Activated effector memory CD4-positive, alpha-beta T cell treated with anti-CD3 and anti-CD28 coated beads, Interleukin-2, amount 50 U/mL, for 16 hours (primary cell): ENCODE measurements around the gene SRGAP1.
"Not testable (repeated sequence)": the region's sequence is repeated elsewhere in the genome, so short reads cannot be mapped to it uniquely, and the experiment has no call there.

ENCODE experiments used
- DNase-seq: peaks from one replicate; pipeline ENCODE4 v3.0.0-alpha.2; 2020

Gene SRGAP1

DNA sequence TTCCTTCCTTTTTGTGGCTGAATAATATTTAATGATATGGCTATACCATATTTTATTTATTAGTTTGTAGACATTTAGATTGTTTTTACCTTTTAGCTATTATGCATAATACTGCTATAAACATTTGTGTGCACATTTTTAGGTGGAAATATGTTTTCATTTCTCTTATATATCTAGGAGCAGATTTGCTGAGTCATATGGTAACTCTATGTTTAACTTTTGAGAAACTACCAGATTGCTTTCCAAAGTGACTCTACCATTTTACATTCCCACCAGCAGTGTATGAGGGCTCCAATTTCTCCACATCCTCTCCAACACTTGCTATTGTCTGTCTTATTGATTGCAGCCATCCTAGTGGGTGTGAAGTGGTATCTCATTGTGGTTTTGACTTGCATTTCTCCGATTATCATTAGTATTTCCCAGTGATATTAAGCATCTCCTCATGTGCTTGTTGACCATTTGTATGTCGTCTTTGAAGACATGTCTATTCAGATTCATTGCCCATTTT, 217.4 kb downstream of the SRGAP1 start:
- DNase-seq, result no peak

GRCh38 chr12:64063121-64063520, 218.6 kb downstream of the SRGAP1 start:
- no peak for DNase-seq

DNA sequence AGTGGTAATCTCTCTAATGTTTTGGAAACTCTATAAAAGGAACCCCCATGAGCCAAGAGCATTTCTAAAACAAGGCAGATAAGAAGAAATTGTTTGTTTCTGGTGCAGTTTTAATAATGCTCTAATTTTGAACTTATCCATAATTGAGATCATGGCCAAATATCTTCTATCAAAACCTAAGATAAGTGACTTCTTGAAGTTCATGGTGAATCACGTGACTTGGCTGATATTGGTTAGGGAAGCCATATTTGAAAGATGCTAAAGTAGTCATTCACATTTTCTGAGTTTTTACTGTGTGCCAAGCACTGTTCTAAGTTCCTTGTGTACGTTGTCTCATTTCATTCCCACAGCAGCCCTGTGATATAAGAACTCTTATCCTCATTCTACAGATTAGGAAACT, 219.7 kb downstream of the SRGAP1 start:
- no peak for DNase-seq

DNA sequence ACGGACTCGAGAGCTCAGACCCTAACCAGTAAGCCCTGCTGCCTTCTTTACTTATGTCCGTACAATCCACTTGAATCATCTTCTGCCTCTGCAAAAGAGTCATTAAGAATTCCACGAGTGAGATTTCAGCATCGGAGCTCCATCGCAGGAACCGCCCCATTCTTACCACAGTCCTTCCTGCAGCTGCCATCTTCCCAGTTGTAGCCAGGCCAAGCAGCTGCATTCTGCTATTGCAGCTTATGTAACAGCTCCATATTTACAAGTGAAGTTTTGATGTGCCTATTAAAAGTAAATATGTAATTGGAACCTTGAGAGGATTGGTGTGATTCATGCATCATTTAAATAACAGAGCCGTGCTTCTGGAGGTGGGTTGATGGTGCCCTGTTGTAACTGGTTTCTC, 220.2 kb downstream of the SRGAP1 start:
- DNase-seq, result no peak

DNA sequence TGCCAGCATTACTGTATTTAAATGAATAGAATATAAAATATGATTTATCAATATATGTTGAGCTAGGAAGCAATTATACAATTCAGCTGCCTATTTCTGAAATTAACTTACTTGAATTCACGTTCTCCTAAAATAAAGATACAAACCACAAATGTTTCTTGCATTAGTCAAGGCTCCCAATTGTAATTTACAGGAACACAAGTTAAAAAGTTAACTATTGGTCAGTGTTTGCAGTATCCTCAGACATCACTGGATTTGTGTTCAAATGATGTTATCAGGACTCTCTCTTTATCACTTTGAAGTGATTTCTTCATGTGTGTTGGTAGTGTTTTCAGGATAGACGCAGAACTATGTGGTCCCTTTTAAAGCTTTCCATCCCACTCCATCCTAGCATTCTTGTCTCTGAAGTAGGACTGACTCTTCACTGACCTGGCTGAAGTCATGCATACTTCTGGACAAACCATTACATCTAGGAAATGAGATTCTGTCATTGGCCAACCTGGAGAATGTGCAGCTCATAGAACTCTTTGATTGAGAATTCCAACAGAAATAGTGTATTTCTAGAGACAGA, 221.5 kb downstream of the SRGAP1 start:
- no peak for DNase-seq

GRCh38 chr12:64066776-64067175, 222.3 kb downstream of the SRGAP1 start:
- no peak for DNase-seq

- no peak for DNase-seq
Measured at GRCh38 chr12:64070454-64070853, 226.0 kb downstream of the SRGAP1 start.

GRCh38 chr12:64072916-64073575, 228.5 kb downstream of the SRGAP1 start:
- no peak for DNase-seq

GRCh38 chr12:64076565-64076964, 232.1 kb downstream of the SRGAP1 start:
- not testable (repeated sequence) for DNase-seq

- no peak for DNase-seq
Measured at GRCh38 chr12:64077922-64078321, 233.4 kb downstream of the SRGAP1 start.

DNA sequence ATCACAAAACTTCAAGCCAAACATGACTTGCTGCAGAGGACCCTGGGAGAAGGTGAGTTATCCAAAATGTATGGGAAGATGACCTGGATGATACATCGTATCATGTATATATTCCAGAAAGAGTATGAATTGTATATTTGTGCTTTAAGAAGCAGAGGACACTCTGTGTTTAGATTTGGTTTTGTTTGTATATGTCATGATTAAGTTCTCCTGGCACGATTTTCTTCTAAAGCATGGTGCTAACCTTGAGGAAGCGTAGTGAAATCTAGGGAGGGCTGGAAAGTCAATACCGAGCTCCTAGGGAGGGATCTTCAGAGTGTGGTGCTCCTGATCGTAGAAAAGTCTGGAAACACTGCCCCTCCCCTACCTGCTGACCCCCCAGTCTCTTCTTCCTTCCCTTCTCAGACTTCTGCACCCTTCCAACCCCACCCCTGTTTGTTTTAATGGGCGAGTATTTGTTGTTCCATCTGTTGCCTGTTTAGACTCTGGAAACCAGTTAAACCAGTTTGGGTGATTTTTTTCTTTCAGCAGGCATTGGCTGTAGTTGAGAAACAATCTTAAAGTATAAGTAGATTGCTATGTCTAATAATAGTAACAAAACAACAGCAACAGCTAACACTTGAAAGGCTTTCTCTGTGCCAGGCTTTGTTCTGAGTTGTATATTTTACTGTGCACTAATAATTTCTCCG, 236.0 kb downstream of the SRGAP1 start:
- DNase-seq, result no peak

- DNase-seq, result no peak
Measured at GRCh38 chr12:64081008-64081404, 236.5 kb downstream of the SRGAP1 start.

- DNase-seq, result no peak
Measured at GRCh38 chr12:64082116-64082515, 237.6 kb downstream of the SRGAP1 start.

GRCh38 chr12:64082866-64083268, 238.4 kb downstream of the SRGAP1 start:
- no peak for DNase-seq

- no peak for DNase-seq
Measured at GRCh38 chr12:64083285-64084210, 239.0 kb downstream of the SRGAP1 start.

DNA sequence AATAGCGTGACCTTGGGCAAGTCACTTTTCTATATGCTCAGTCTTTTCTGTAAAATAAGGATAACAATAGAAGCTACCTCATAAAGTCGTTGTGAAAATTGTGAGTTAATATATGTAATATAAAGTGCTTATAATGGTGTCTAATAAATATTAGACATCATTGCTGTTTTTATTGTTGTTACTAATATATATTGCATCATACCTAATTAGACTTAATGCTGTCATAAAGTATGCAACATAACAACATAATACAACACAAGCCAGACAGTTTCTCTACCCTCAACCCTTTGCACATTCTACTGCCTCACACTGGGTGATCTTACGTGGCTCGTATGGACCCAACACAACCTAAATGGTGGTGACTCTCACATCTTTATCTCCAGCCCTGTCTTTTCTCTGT, 240.7 kb downstream of the SRGAP1 start:
- no peak for DNase-seq

DNA sequence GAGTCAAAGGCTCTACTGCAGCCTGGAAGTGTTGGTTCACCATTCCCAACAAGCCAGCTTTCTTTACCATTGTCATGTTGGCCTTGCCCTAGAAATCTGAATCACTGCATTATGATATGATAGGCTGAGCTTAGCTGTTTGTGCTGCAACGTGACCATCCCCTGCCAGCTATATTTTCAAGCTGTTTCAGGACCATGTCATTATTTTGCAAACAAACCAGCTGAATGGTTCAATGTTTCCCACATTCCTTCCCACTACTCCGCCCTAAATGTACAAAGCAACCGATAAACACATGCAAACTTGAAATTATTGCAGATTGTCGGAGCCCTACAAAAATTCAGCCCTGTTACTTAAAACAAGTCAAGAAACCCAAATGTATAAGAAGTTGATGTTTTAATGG, 241.5 kb downstream of the SRGAP1 start:
- no peak for DNase-seq

- no peak for DNase-seq
Measured at GRCh38 chr12:64086946-64087345, 242.4 kb downstream of the SRGAP1 start.

- DNase-seq, result no peak
Measured at GRCh38 chr12:64087761-64088160, 243.3 kb downstream of the SRGAP1 start.

DNA sequence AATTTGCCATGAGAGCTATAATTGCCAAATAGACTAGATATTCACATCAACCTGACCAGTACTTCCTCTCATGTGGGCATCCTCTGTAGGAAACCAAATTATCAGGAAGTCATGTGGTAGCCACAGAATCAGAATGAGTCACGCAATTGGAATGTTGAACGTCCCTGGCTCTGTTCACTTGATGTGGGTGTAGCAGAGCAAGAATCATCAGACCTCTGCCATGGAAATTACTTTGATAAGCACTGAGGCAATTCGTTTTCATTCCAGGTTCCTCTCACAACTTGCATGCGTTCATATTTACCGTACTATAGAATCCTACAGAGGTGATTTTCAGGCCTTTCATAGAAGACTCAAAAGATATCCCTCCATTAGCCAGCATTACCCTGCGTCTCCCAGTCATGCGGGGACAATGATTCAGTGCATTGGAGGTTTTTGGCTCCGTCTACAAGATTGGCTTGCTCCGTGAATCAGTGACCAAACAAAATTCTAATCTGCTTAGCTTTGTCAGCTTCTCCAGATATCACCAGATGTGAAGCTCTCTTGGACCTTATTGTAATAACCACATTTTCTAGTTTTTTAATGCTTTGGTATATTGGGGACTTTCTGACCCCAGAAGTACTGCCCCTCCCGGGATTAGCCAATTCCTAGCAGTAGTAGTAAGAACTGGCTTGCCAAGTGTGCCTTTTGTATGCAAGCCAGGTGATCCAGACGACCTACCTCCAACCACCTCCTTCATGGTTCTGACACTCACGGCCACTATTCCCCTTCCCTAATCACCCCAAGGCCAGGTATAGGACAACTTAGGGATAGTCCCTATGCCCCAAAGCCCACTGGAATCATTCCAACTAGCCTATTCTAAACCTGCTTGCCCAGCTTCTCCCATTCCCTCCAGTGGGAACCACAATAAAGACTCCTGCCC, 244.2 kb downstream of the SRGAP1 start:
- no peak for DNase-seq

DNA sequence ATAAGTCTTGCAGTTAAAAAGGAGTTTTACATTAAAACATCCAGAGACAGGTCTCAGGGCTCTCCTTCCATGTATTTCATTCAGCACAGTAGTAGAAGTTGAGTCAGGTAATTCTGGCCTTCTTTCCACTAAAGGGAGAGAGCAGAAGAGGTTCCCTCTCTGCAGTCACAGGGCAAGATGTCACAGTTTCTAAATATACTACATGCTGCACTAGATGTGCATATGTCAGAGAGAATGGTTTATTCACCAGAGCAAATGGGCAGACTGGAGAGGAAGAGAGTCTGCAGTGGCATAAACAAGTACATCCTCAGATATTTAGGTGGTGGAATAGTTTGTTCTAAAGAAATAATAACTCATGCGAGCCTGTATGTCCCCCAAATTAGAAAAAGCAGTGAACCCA, 245.5 kb downstream of the SRGAP1 start:
- DNase-seq, result no peak

DNA sequence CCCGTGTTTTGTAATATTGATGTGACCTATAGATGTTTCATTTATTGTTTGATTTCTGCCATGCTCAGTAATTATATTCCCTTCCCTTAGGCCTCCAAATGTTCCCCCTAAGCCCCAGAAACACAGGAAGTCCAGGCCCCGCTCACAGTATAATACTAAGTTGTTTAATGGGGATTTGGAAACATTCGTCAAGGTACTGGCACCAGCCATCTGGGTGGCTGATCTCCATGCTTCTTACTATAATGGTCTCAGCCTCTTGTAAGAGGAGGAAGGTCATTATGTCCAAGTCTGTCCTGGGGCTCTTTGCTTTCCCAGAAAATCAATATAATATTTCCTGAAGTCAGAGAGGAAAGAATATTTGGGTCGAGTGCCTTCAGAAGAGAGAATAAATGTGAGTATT, 246.7 kb downstream of the SRGAP1 start:
- no peak for DNase-seq
